Ovary (tissue), 9 donors: ENCODE measurements around the gene IGF2BP3. TPM values are rescaled to one million over a fixed set of nuclear protein-coding genes. Genes with fewer than 3 reads are reported as not detected.
"Not testable (repeated sequence)": the region's sequence is repeated elsewhere in the genome, so short reads cannot be mapped to it uniquely, and the experiment has no call there.

Experiments used
- DNase-seq, 5 donors: peaks; one replicate each; pipeline ENCODE4 v3.0.0-alpha.2; 2019 to 2020
- H3K27ac ChIP-seq, 2 donors: fragments of 200-600 bp; one replicate each; pipeline versions ENCODE4 v1.5.1 to v1.8.0; 2019 to 2022
- H3K27me3 ChIP-seq: fragments of 200-600 bp; one replicate; pipeline ENCODE4 v1.8.0; 2022
- H3K36me3 ChIP-seq: fragments of 200-600 bp; sonication (generic); one replicate; pipeline ENCODE4 v1.5.1; 2019
- H3K4me1 ChIP-seq: one replicate; pipeline ENCODE4 v1.8.1; 2013; ENCODE audit warnings: mild to moderate bottlenecking, moderate library complexity; ENCODE audit not compliant: insufficient read depth
- H3K4me3 ChIP-seq: fragments of 200-600 bp; sonication (generic); one replicate; pipeline ENCODE4 v1.5.1; 2017
- H3K9me3 ChIP-seq, 2 donors: fragments of 200-600 bp in 1 of 2; sonication (generic) in 1 of 2; one replicate each; pipeline versions ENCODE4 v1.5.1 to v1.8.1; 2013 to 2019; ENCODE audit warnings: mild to moderate bottlenecking in 1 of 2, moderate library complexity in 1 of 2
- EP300 ChIP-seq: sonication (generic); formaldehyde crosslinking; IDR thresholded peaks from one replicate; pipeline ENCODE4 v1.6.1; 2017; ENCODE audit warnings: antibody characterized with exemption
- POLR2A ChIP-seq: fragments of 450-650 bp; IDR thresholded peaks from one replicate; pipeline ENCODE4 v1.6.1; 2017; ENCODE audit warnings: antibody characterized with exemption, mild to moderate bottlenecking, moderate library complexity
- WGBS, 3 donors: extraction: QIAGEN DNeasy Blood & Tissue Kit in 1 of 3; methylation state at CpG; one replicate each; pipeline versions ENCODE4 v1.1.5 to v1.1.7; 2013 to 2017; 5-methylcytosine and 5-hydroxymethylcytosine counted together
- intact Hi-C, 4 donors: fragments of 100-400 bp; cut with DNase I; formaldehyde crosslinking; loops; one replicate each; pipeline versions ENCODE4 v1.11.0 to v1.15.1; 2022 to 2023
- polyA plus RNA-seq, 2 donors: library from polyadenylated mRNA; stranded (reverse); fragments of 200-250 nt in 1 of 2; fragments of 350-450 nt in 1 of 2; fragmentation: Illumina TruSeq in 1 of 2; extraction: RNeasy Lipid Tissue Mini Kit (QIAGEN cat#74804) in 1 of 2; gene quantifications; one replicate each; pipeline ENCODE4 v1.2.3, GENCODE V29; 2013 to 2014
- total RNA-seq, 7 donors: library from RNA; depleted of rRNA in 2 of 7; stranded (reverse); fragments of >200 nt in 2 of 7; fragmentation: NEBNext Ultra II Directional in 3 of 7; extraction: Animal tissue kit (Norgen Biotek cat#: 25700) in 3 of 7; gene quantifications; one replicate each; pipeline versions ENCODE4 v1.1.0 to v1.2.4, GENCODE V29; 2016 to 2023
- TF ChIP-seq, protein P1 (sequence below), 3 donors: fragments of 450-650 bp in 2 of 3; fragments of 200-600 bp in 1 of 3; IDR thresholded peaks; one replicate each; pipeline versions ENCODE4 v1.5.1 to v1.8.0; 2016 to 2022; ENCODE audit warnings: antibody characterized with exemption in 3 of 3, mild to moderate bottlenecking in 1 of 3
- donor health status: DM: no; HTN: no; CAD: no; lungs with moderate emphysema.
- donor health status: DM: no; HTN: no; CAD: no.
- donor health status: Bipolar disorder and iron deficiency.
- donor health status: DM: yes; HTN: yes; CAD: no.
- donor health status: DM: no; HTN: no; CAD: no.
- donor health status: DM: yes; HTN: yes; CAD: no.

Gene IGF2BP3
- total and polyA plus RNA-seq, 9 donors: 0.20 to 1.3 (median 0.40) TPM; not detected in 2

GRCh38 chr7:23315366-23315765 is 154.9 kb downstream of the IGF2BP3 start:
- TF ChIP-seq EP300 (no peak), POLR2A (no peak)
- TF ChIP-seq, protein P1, sequence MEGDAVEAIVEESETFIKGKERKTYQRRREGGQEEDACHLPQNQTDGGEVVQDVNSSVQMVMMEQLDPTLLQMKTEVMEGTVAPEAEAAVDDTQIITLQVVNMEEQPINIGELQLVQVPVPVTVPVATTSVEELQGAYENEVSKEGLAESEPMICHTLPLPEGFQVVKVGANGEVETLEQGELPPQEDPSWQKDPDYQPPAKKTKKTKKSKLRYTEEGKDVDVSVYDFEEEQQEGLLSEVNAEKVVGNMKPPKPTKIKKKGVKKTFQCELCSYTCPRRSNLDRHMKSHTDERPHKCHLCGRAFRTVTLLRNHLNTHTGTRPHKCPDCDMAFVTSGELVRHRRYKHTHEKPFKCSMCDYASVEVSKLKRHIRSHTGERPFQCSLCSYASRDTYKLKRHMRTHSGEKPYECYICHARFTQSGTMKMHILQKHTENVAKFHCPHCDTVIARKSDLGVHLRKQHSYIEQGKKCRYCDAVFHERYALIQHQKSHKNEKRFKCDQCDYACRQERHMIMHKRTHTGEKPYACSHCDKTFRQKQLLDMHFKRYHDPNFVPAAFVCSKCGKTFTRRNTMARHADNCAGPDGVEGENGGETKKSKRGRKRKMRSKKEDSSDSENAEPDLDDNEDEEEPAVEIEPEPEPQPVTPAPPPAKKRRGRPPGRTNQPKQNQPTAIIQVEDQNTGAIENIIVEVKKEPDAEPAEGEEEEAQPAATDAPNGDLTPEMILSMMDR (IDR thresholded peaks at IDR 0.05): no peak
- no peaks in the 10 kb centered on the region for H3K9me3 ChIP-seq
- no peaks in the 10 kb centered on the region for H3K36me3 ChIP-seq
- intact Hi-C loops: no loop called here
- no peak for DNase-seq
- 81 to 91% (median 88%) methylated on average over 7 of the region's 7 CpGs for WGBS, 3 donors
- H3K27me3 ChIP-seq: no peaks in the 10 kb centered on the region
- no peaks in the 10 kb centered on the region for H3K4me1 ChIP-seq
- no peak overlapping the region for H3K4me3 ChIP-seq
- no peak overlapping the region for H3K27ac ChIP-seq

GRCh38 chr7:23312141-23312540 is 158.2 kb downstream of the IGF2BP3 start:
- DNase-seq, H3K36me3 ChIP-seq, H3K4me1 ChIP-seq, H3K27ac ChIP-seq, H3K9me3 ChIP-seq, intact Hi-C loops, H3K4me3 ChIP-seq, H3K27me3 ChIP-seq: not testable (repeated sequence)
- WGBS, 3 donors: 62 to 74% (median 72%) methylated on average over 2 of the region's 2 CpGs

GRCh38 chr7:23308754-23309153 is 161.5 kb downstream of the IGF2BP3 start:
- 29 to 60% (median 37%) methylated on average over 6 of the region's 6 CpGs for WGBS, 3 donors
- intact Hi-C loops: no loop called here
- no peak for DNase-seq
- Histone ChIP-seq H3K4me1 (no peaks in the 10 kb centered on the region), H3K27ac (no peak overlapping the region), H3K9me3 (no peaks in the 10 kb centered on the region), H3K36me3 (no peaks in the 10 kb centered on the region), H3K27me3 (no peaks in the 10 kb centered on the region), H3K4me3 (no peak overlapping the region)
- TF ChIP-seq POLR2A (no peak), EP300 (no peak)
- TF ChIP-seq, protein P1 (IDR thresholded peaks at IDR 0.05): no peak

GRCh38 chr7:23306936-23307521 is 163.3 kb downstream of the IGF2BP3 start:
- Histone ChIP-seq H3K36me3 (no peaks in the 10 kb centered on the region), H3K4me1 (peaks cover 1% of the 10 kb centered on the region), H3K27me3 (no peaks in the 10 kb centered on the region), H3K27ac (no peak overlapping the region), H3K9me3 (no peaks in the 10 kb centered on the region), H3K4me3 (no peak overlapping the region)
- intact Hi-C loops: no loop called here
- WGBS, 3 donors: 88 to 99% (median 95%) methylated on average over 2 of the region's 2 CpGs
- DNase-seq: no peak
- TF ChIP-seq POLR2A: no peak
- no peak for TF ChIP-seq EP300
- TF ChIP-seq, protein P1 (IDR thresholded peaks at IDR 0.05): no peak

GRCh38 chr7:23299770-23300300 is 170.5 kb downstream of the IGF2BP3 start:
- Histone ChIP-seq H3K4me1 (peaks cover 13% of the 10 kb centered on the region), H3K27ac (peak overlapping the region; percentile 51 to 78), H3K9me3 (no peaks in the 10 kb centered on the region), H3K4me3 (peak overlapping the region; percentile 93), H3K27me3 (no peaks in the 10 kb centered on the region), H3K36me3 (no peaks in the 10 kb centered on the region)
- DNase-seq: no peak
- intact Hi-C loops: no loop called here
- WGBS, 3 donors: 2 to 6% (median 4%) methylated on average over 12 of the region's 12 CpGs
- TF ChIP-seq EP300: no peak
- TF ChIP-seq POLR2A: no peak
- TF ChIP-seq, protein P1 (IDR thresholded peaks at IDR 0.05): no peak
